GM12878 (cell line): ENCODE measurements around the gene MPHOSPH9. TPM values are rescaled to one million over a fixed set of nuclear protein-coding genes. Genes with fewer than 3 reads are reported as not detected.

Experiments used
- ATAC-seq: fragments of 200-7000 bp; cut with Tn5 transposase; 3 replicates; pipeline ENCODE4 v1.9.1; 2020; ENCODE audit warnings: mild to moderate bottlenecking, moderate library complexity
- BruUV-seq: library from RNA; stranded (reverse); fragments of 400-500 nt; replicated peaks from 2 replicates; lab custom pipeline; 2021; lab: Mats Ljungman, UMichigan
- CTCF ChIA-PET: fragments of 300-600 bp; sonication (Branson Sonifier 250); formaldehyde crosslinking; extraction: SDS; loops from one replicate; lab custom pipeline; 2021; ENCODE audit warnings: inconsistent platforms; lab: Yijun Ruan, JAX
- POLR2A ChIA-PET: fragments of 350-600 bp; formaldehyde crosslinking; extraction: SDS; loops from one replicate; lab custom pipeline; 2021; ENCODE audit warnings: inconsistent platforms; lab: Charles Lee
- RAD21 ChIA-PET: fragments of 300-600 bp; sonication (Branson Sonifier 250); formaldehyde crosslinking; loops from one replicate; lab custom pipeline; 2023; ENCODE audit warnings: antibody characterized with exemption; ENCODE audit not compliant: unreplicated experiment; lab: Charles Lee
- SMC1A ChIA-PET: fragments of 300-600 bp; sonication (Branson Sonifier 250); formaldehyde crosslinking; loops from one replicate; lab custom pipeline; 2023; ENCODE audit not compliant: unreplicated experiment, uncharacterized antibody; lab: Charles Lee
- DNase-seq: peaks from one replicate; pipeline ENCODE4 v3.0.0-alpha.2; 2011; ENCODE audit warnings: low read depth, low spot score
- FAIRE-seq: peaks from 3 replicates; lab custom pipeline; 2011; peaks lifted over from hg19 to GRCh38; lab: Jason Lieb, UNC
- H2AFZ ChIP-seq: 2 replicates; pipeline ENCODE4 v1.6.0; 2011; ENCODE audit warnings: low read depth, low read length, control low read depth; ENCODE audit not compliant: control insufficient read depth
- H3K27ac ChIP-seq: 2 replicates; pipeline ENCODE4 v1.5.1; 2011; ENCODE audit warnings: control low read depth; ENCODE audit not compliant: control insufficient read depth, insufficient read depth
- H3K27me3 ChIP-seq, 2 experiments: replicated peaks in 1 of 2; 2 replicates each; pipeline versions ENCODE4 v1.6.0 to v1.6.1; 2011; ENCODE audit warnings: low read length in 1 of 2; ENCODE audit not compliant: control insufficient read depth in 2 of 2, insufficient read depth in 2 of 2
- H3K36me3 ChIP-seq, 2 experiments: 2 replicates each; pipeline ENCODE4 v1.5.1; 2011; ENCODE audit warnings: low read length in 1 of 2; ENCODE audit not compliant: control insufficient read depth in 2 of 2, insufficient read depth in 2 of 2
- H3K4me1 ChIP-seq: 2 replicates; pipeline ENCODE4 v1.6.1; 2011; ENCODE audit warnings: mild to moderate bottlenecking, low read length, moderate library complexity, mixed read lengths; ENCODE audit not compliant: control insufficient read depth, insufficient read depth
- H3K4me2 ChIP-seq: 2 replicates; pipeline ENCODE4 v1.6.0; 2011; ENCODE audit warnings: control low read depth; ENCODE audit not compliant: control insufficient read depth, insufficient read depth
- H3K4me3 ChIP-seq: fragments of 200-600 bp; sonication (generic); 2 replicates; pipeline ENCODE4 v1.5.1; 2016
- H3K79me2 ChIP-seq: 2 replicates; pipeline ENCODE4 v1.6.0; 2011; ENCODE audit warnings: low read length; ENCODE audit not compliant: control insufficient read depth, insufficient read depth
- H3K9ac ChIP-seq: 2 replicates; pipeline ENCODE4 v1.8.0; 2011; ENCODE audit warnings: low read length, control low read depth, mixed read lengths; ENCODE audit not compliant: control insufficient read depth, insufficient read depth
- H3K9me3 ChIP-seq: replicated peaks from 3 replicates; pipeline ENCODE4 v1.5.1; 2011; ENCODE audit warnings: mild to moderate bottlenecking, low read length; ENCODE audit not compliant: control insufficient read depth, insufficient read depth
- H4K20me1 ChIP-seq: 2 replicates; pipeline ENCODE4 v1.6.0; 2011; ENCODE audit not compliant: control insufficient read depth, insufficient read depth
- CHD1 ChIP-seq: IDR thresholded peaks from 2 replicates; pipeline ENCODE4 v1.6.1; 2012; ENCODE audit warnings: low read depth, low read length, improper control_type of control experiment
- ELK1 ChIP-seq: IDR thresholded peaks from 2 replicates; pipeline ENCODE4 v1.6.1; 2012; ENCODE audit warnings: low read depth, low read length, improper control_type of control experiment
- LARP7 ChIP-seq: fragments of 450-650 bp; IDR thresholded peaks from 2 replicates; pipeline ENCODE4 v1.6.1; 2017; ENCODE audit warnings: mild to moderate bottlenecking
- SREBF2 ChIP-seq: IDR thresholded peaks from 2 replicates; pipeline ENCODE4 v1.6.1; 2012; ENCODE audit warnings: mild to moderate bottlenecking, low read length
- WGBS: methylation state at CpG from one replicate; pipeline ENCODE4 v1.1.6; 2016; ENCODE audit warnings: low lambda C conversion rate; ENCODE audit not compliant: insufficient replicate concordance, insufficient coverage; ENCODE audit errors: missing lambda C conversion rate; 5-methylcytosine and 5-hydroxymethylcytosine counted together
- in situ Hi-C: fragments of 300-500 bp; cut with MboI; formaldehyde crosslinking; loops from 9 replicates; pipeline ENCODE4 v1.14.3; 2018; ENCODE audit warnings: mixed read lengths
- intact Hi-C: fragments of 100-400 bp; cut with micrococcal nuclease; formaldehyde crosslinking; loops from one replicate; pipeline ENCODE4 v1.14.2; 2022; ENCODE audit not compliant: unreplicated experiment
- polyA plus RNA-seq, 11 experiments: library from polyadenylated mRNA; depleted of rRNA in 4 of 11; unstranded in 6 of 11; stranded (reverse) in 5 of 11; fragments of >200 nt; fragmentation: Nextera tagmentation in 4 of 11; fragmentation: Illumina TruSeq in 1 of 11; extraction: Ambion mirVana in 4 of 11; extraction: Trizol in 1 of 11; gene quantifications; 1 replicate in 1 of 11; 2 replicates in 10 of 11; pipeline versions ENCODE4 v1.2.1 to v1.2.3, GENCODE V29; 2011 to 2016; ENCODE audit warnings: inconsistent platforms in 2 of 11, missing spikeins in 2 of 11, low read depth in 1 of 11
- total RNA-seq, 4 experiments: library from RNA; depleted of rRNA in 3 of 4; stranded (reverse); fragments of >200 nt in 3 of 4; fragmentation: Illumina TruSeq in 1 of 4; extraction: Trizol in 1 of 4; gene quantifications; 2 replicates each; pipeline versions ENCODE4 v1.2.1 to v1.2.3, GENCODE V29; 2013 to 2021

MPHOSPH9 gene
- total and polyA plus RNA-seq, 10 of the 15 experiments (the other 5 are each of a cell fraction or from before 2014, with no cell fraction given) = 11.5 to 72.2 (median 45.7) TPM

GRCh38 chr12:123229051-123229450 is 3.9 kb downstream of the MPHOSPH9 start:
- no peak for ATAC-seq
- SMC1A ChIA-PET = interaction anchor here (0.8 to 2.2 kb wide), 5 partner anchors 9 to 355 kb away, joined by 3 to 14 read pairs (median 4); partner anchors contain the start of gene TMED2
- H3K4me2 ChIP-seq = peak overlapping the region; percentile 23

More at GRCh38 chr12:123229051-123229450, 3.9 kb downstream of the MPHOSPH9 start:
- Histone ChIP-seq H3K79me2 (peaks cover 69% of the 10 kb centered on the region), H3K4me3 (peak overlapping the region; percentile 57), H3K27ac (peak overlapping the region; percentile 26; the same call in 1 of the 2 replicates), H3K36me3 (peaks cover 0 to 3% of the 10 kb centered on the region in 2 experiments; a peak in 1 of 4 replicates), H3K27me3 (no peaks in the 10 kb centered on the region), H2AFZ (no peak overlapping the region; the same call in 1 of the 2 replicates), H3K9ac (peak overlapping the region; percentile 26), H4K20me1 (no peaks in the 10 kb centered on the region), H3K9me3 (no peaks in the 10 kb centered on the region), H3K4me1 (peaks cover 3% of the 10 kb centered on the region; the same call in 1 of the 2 replicates)
- no peak for FAIRE-seq
- intact Hi-C loops = no loop called here
- RAD21 ChIA-PET = interaction anchor here (0.9 to 4.0 kb wide), 2 partner anchors 9 to 253 kb away, joined by 4 to 24 read pairs; no protein-coding TSS in a partner anchor
- 25% methylated on average over 3 of the region's 3 CpGs for WGBS
- BruUV-seq = no TSS peak
- CTCF ChIA-PET = interaction anchor here (0.7 to 8.1 kb wide), 5 partner anchors 8 to 476 kb away, joined by 3 to 71 read pairs (median 3); partner anchors contain the start of gene DENR
- in situ Hi-C loops = loop anchor here (25.0 kb wide), 1 partner anchor 367 kb away; no protein-coding TSS in a partner anchor
- POLR2A ChIA-PET = interaction anchor here (0.9 to 1.0 kb wide), 2 partner anchors 8 to 209 kb away, joined by 3 read pairs; no protein-coding TSS in a partner anchor
- DNase-seq = no peak
- no peak for TF ChIP-seq ELK1
- no peak for TF ChIP-seq CHD1
- no peak for TF ChIP-seq SREBF2
- TF ChIP-seq LARP7 = no peak
- TF ChIP-seq, all 136 proteins: peak for 0
